NCI-H510A (cell line): ENCODE data around the gene MAZ.
"Not testable (repeated sequence)": the region's sequence is repeated elsewhere in the genome, so short reads cannot be mapped to it uniquely, and the experiment has no call there.

ENCODE experiments used
- DNase-seq: peaks from one replicate; lab custom pipeline; 2025; lab: John Stamatoyannopoulos, UW

MAZ gene

GRCh38 chr16:29806099-29806579 is at the start of gene MAZ:
TSS of gene MAZ (plus strand) at chr16:29806529. CDS start at chr16:29806702, 173 bp downstream.
- DNase-seq: no peak

DNA sequence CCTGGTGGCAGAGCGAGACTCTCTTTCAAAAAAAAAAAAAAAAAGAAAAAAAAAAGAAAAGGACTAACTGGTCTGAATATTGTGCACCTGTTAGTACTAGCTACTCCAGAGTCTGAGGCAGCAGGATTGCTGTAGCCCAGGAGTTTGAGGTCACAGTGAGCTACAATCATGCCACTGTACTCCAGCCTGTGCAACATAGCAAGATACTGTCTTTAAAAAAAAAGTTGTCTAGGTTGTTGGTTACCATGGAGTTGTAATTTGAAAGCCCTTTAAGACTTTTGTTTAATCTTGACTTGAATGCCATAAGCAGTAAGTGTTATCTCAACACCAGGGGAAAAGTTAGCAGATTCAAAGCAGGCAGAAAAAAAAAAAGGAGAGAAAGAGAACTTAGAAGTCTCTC is 49.7 kb upstream of the MAZ start:
- no peak for DNase-seq

DNA sequence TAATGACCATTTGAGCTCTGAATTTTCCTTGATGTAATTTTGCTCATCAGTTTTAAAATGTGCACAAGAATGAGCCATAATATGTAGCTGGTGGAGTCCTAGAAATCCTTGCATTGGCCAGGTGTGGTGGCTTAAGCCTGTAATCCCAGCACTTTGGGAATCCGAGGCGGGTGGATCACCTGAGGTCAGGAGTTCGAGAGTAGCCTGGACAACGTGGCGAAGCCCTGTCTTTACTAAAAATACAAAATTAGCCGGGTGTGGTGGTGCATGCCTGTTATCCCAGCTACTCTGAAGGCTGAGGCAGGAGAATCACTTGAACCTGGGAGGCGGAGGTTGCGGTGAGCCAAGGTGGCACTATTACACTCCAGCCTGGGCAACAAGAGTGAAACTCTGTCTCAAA is 49.2 kb upstream of the MAZ start:
- not testable (repeated sequence) for DNase-seq

DNA sequence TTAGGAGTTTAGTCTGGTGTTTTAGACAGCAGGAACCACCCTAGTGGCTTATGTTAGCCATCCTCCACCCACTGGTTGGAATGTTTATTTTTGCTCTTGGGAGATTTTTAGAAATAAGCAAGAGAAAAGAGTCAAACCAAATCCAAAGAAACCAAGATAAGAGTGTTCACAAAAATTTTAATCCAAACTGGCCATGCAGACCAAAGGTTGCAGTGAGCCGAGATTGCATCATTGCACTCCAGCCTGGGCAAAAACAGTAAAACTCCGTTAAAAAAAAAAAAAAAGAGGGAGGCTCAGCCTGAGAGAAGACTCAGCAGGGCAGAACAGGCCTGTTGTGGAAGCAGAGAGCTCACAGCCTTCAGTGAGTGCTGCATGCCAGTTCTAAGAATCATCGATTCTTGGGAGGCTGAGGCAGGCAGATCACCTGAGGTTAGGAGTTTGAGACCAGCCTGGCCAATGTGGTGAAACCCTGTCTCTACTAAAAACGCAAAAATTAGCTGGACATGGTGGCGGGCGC is 48.3 kb upstream of the MAZ start:
- no peak for DNase-seq

- peak; percentile 86 for DNase-seq
Measured at GRCh38 chr16:29760567-29761279, 45.6 kb upstream of the MAZ start.

DNA sequence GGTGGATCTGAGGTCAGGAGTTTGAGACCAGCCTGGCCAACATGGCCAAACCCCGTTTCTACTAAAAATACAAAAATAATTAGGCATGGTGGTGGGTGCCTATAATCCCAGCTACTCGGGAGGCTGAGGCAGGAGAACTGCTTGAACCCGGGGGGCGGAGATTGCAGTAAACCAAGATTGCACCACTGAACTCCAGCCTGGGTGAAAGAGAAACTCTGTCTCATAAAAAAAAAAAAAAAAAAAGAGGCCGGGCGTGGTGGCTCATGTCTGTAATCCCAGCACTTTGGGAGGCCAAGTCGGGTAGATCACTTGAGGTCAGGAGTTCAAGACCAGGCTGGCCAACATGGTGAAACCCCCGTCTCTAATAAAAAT is 45.1 kb upstream of the MAZ start:
- not testable (repeated sequence) for DNase-seq

DNA sequence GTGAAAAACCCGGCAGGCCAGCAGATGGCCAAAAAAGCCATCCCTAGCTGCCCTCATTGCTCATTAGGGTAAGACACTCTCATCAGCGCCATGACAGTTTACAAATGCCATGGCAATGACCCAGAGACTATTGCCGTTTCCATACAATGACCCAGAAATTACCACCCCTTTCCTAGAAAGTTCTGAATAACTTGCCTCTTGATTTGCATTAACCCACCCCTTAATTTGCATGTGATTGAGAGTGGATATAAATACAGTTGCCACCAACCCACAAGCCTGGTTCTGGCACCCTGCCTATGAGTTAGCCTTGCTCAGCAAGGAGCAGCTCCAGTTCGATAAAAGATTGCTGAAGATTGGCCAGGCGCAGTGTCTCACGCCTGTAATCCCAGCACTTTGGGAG is 44.4 kb upstream of the MAZ start:
- DNase-seq: no peak

- DNase-seq: no peak
Measured at GRCh38 chr16:29763326-29763725, 43.0 kb upstream of the MAZ start.

GRCh38 chr16:29765167-29766032 is 40.9 kb upstream of the MAZ start:
- DNase-seq: peak; percentile 98

- no peak for DNase-seq
Measured at GRCh38 chr16:29766571-29766970, 39.8 kb upstream of the MAZ start.

DNA sequence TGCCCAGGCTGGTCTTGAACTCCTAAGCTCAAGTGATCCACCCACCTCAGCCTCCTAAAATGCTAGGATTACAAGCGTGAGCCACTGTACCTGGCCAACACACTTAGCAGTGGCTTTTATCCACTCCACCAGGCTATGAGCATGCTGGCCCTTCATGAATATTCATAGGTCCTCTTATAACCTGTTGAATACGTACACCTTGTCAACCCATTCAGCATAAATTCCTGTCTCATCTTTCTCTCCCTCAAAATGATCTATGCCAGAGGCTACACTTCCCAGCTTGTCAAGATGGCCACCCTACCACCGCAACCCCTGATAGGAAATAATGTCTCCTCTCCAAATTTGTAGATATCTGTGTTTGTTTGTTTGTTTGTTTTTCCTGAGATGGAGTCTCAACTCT is 39.3 kb upstream of the MAZ start:
- DNase-seq: no peak

- DNase-seq: no peak
Measured at GRCh38 chr16:29769507-29769906, 36.8 kb upstream of the MAZ start.

- no peak for DNase-seq
Measured at GRCh38 chr16:29770250-29770929, 35.9 kb upstream of the MAZ start.

DNA sequence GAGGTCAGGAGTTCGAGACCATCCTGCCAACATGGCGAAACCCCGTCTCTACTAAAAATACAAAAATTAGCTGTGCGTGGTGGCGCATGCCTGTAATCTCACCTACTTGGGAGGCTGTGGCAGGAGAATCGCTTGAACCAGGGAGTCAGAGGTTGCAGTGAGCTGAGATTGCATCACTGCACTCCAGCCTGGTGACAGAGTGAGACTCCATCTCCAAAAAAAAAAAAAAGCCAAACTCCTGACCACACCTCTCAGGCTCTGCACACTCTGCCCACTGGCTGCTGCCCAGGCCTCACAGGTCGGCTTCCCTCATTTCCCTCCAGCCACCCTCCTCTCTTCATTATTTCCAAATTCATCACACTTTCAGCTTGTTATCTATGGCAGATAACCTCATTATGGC is 34.0 kb upstream of the MAZ start:
- not testable (repeated sequence) for DNase-seq

DNA sequence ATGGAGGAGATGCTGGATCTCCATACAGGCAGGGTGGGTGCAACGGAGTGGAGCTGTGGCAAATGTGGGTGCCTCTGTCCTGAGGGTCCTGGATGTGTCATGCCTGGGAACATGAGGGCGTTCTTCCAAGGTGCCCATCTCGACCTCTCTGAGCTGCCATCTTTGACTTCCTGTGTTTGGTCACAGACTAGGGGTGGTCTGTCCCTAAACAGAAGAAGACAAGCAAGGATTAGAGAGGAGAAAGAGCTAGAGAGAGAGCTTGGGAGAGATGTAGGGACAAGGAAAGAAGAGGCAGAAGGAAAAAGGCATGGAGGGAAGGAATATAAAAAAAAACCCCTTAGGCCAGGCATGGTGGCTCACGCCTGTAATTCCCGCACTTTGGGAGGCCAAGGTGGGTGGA is 31.6 kb upstream of the MAZ start:
- no peak for DNase-seq

DNA sequence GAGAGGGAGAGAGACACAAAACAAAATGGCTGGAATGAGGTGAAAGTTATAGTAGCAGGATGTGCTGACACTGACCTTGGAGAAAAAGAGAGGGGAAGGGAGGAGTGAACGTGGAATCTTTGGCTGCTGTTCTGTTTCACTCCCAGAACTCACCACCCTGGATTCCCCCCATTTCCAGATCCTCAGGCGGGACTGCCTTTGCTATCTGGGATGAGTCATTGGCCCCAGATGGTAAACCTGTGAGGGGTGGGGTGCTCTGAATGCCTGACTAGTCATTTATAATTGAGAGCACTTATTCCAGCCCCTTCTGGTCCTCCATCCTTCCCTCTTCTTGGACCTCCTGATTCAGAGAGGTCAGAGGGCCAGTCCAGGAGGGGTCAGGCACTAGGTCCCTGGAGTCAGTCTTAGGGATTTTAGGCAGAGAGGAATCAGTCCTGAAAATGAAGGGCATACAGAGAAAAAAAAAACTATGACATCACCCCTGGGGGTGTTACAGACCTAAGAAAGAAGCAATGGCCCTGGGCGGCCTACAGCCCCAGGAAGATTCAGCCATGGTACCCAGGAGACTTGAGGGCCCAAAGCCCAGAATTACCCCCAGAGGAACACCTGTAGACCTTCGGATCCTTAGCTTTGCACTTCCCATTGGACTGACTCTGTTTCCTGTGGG is 30.5 kb upstream of the MAZ start:
- DNase-seq: no peak

GRCh38 chr16:29777576-29778350 is 28.6 kb upstream of the MAZ start, which contains the start of gene ZG16:
TSS of gene ZG16 (plus strand) at chr16:29778256. CDS start at chr16:29779267, 1,011 bp downstream.
- DNase-seq: no peak

DNA sequence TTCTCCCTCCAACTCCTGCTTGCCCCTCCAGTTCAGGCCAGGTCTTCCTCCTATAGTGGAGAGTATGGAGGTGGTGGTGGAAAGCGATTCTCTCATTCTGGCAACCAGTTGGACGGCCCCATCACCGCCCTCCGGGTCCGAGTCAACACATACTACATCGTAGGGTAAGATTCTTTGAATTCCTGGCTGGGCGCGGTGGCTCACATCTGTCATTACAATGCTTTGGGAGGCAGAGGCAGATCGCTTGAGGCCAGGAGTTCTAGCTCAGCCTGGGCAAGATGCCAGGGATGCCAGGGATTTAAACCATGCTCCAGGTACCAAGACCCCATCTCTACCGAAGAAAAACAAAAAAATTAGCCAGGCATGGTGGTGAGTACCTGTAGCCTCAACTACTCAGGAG is 26.9 kb upstream of the MAZ start:
- DNase-seq: no peak

GRCh38 chr16:29783094-29783953 is 23.0 kb upstream of the MAZ start:
- DNase-seq: peak; percentile 18

GRCh38 chr16:29784157-29784556 is 22.2 kb upstream of the MAZ start:
- DNase-seq: no peak
